NCI-H82 (cell line): ENCODE results near the gene CIPC.

Source experiments
- DNase-seq: peaks from one replicate; lab custom pipeline; 2025; lab: John Stamatoyannopoulos, UW

CIPC gene

GRCh38 chr14:77103475-77103874 is 5.4 kb downstream of the CIPC start:
- no peak for DNase-seq

- no peak for DNase-seq
These were observed 5.9 kb downstream of the CIPC start for GRCh38 chr14:77103951-77104350.

- peak; percentile 33 for DNase-seq
These were observed 6.3 kb downstream of the CIPC start for GRCh38 chr14:77104393-77104792.

GRCh38 chr14:77105145-77105939 is 7.3 kb downstream of the CIPC start:
- no peak for DNase-seq

GRCh38 chr14:77106666-77107065 is 8.6 kb downstream of the CIPC start:
- DNase-seq, result peak; percentile 28

- DNase-seq, result no peak
These were observed 9.2 kb downstream of the CIPC start for GRCh38 chr14:77107228-77107627.

GRCh38 chr14:77108753-77109152 is 10.7 kb downstream of the CIPC start:
- DNase-seq, result no peak

GRCh38 chr14:77109656-77110055 is 11.6 kb downstream of the CIPC start:
- peak; percentile 10 for DNase-seq

GRCh38 chr14:77110286-77110685 is 12.2 kb downstream of the CIPC start:
- DNase-seq, result no peak

- no peak for DNase-seq
These were observed 13.0 kb downstream of the CIPC start for GRCh38 chr14:77111021-77111420.

GRCh38 chr14:77113644-77114043 is 15.6 kb downstream of the CIPC start:
- DNase-seq, result no peak

- no peak for DNase-seq
These were observed 16.6 kb downstream of the CIPC start for GRCh38 chr14:77114609-77115008.

GRCh38 chr14:77116172-77116817 is 18.2 kb downstream of the CIPC start:
- no peak for DNase-seq

- DNase-seq, result no peak
These were observed 21.8 kb downstream of the CIPC start for GRCh38 chr14:77119851-77120250.

GRCh38 chr14:77120771-77121743 is 23.0 kb downstream of the CIPC start:
- peak; percentile 6 for DNase-seq

GRCh38 chr14:77122526-77123125 is 24.6 kb downstream of the CIPC start:
- DNase-seq, result peak; percentile 52

GRCh38 chr14:77123381-77124325 is 25.6 kb downstream of the CIPC start:
- peak; percentile 27 for DNase-seq

GRCh38 chr14:77124345-77125280 is 26.6 kb downstream of the CIPC start:
- peak; percentile 14 for DNase-seq

GRCh38 chr14:77125281-77125801 is 27.3 kb downstream of the CIPC start:
- DNase-seq, result no peak
